HEK293T (cell line): ENCODE data around the gene RPL34.

Source experiments
- CTCF ChIA-PET: fragments of 350-600 bp; formaldehyde crosslinking; extraction: SDS; loops from one replicate; lab custom pipeline; 2021; ENCODE audit warnings: antibody characterized with exemption, inconsistent platforms; lab: Yijun Ruan, JAX
- POLR2A ChIA-PET: fragments of 350-600 bp; formaldehyde crosslinking; extraction: SDS; loops from one replicate; lab custom pipeline; 2020; ENCODE audit warnings: antibody characterized with exemption, inconsistent platforms; lab: Yijun Ruan, JAX
- DNase-seq: peaks from one replicate; pipeline ENCODE4 v3.0.0; 2012; ENCODE audit warnings: mixed read lengths; ENCODE audit errors: extremely low spot score
- BHLHE40 ChIP-seq: fragments of 450-650 bp; IDR thresholded peaks from 2 replicates; pipeline ENCODE4 v1.6.1; 2016; ENCODE audit warnings: mild to moderate bottlenecking, moderate library complexity, borderline replicate concordance
- CTBP1 ChIP-seq: fragments of 450-650 bp; IDR thresholded peaks from 2 replicates; pipeline ENCODE4 v1.6.1; 2016; ENCODE audit warnings: borderline replicate concordance
- ELF4 ChIP-seq: fragments of 450-650 bp; IDR thresholded peaks from 2 replicates; pipeline ENCODE4 v1.6.1; 2017; ENCODE audit warnings: antibody characterized with exemption
- FOXA1 ChIP-seq: fragments of 450-650 bp; IDR thresholded peaks from 2 replicates; pipeline ENCODE4 v1.6.1; 2016; ENCODE audit warnings: mild to moderate bottlenecking
- FOXM1 ChIP-seq: fragments of 450-650 bp; IDR thresholded peaks from 2 replicates; pipeline ENCODE4 v1.6.1; 2017; ENCODE audit warnings: mild to moderate bottlenecking, borderline replicate concordance
- L3MBTL2 ChIP-seq: fragments of 450-650 bp; conservative IDR thresholded peaks from 2 replicates; pipeline ENCODE4 v1.6.1; 2016; ENCODE audit warnings: mild to moderate bottlenecking
- LEF1 ChIP-seq: fragments of 450-650 bp; IDR thresholded peaks from 2 replicates; pipeline ENCODE4 v1.6.1; 2017; ENCODE audit warnings: mild to moderate bottlenecking, borderline replicate concordance
- NFRKB ChIP-seq: fragments of 450-650 bp; IDR thresholded peaks from 2 replicates; pipeline ENCODE4 v1.6.1; 2016; ENCODE audit warnings: mild to moderate bottlenecking, moderate library complexity
- SUZ12 ChIP-seq: fragments of 450-650 bp; IDR thresholded peaks from 2 replicates; pipeline ENCODE4 v1.6.1; 2016; ENCODE audit warnings: mild to moderate bottlenecking
- ZNF384 ChIP-seq: fragments of 450-650 bp; IDR thresholded peaks from 2 replicates; pipeline ENCODE4 v1.6.1; 2016

RPL34 gene

GRCh38 chr4:108674356-108674977 is 54.1 kb downstream of the RPL34 start:
- TF ChIP-seq ZNF384 (no peak), ELF4 (no peak), SUZ12 (no peak), BHLHE40 (no peak), L3MBTL2 (no peak), NFRKB (no peak), FOXA1 (no peak), FOXM1 (no peak), CTBP1 (no peak), LEF1 (no peak)
- ChIA-PET POLR2A (no interaction called here), CTCF (no interaction called here)
- no peak for DNase-seq
